ENCODE data around the gene ADGB.
A peak's percentile ranks its signal among the peaks of the same experiment; 100 is the strongest.

ADGB gene

DNA sequence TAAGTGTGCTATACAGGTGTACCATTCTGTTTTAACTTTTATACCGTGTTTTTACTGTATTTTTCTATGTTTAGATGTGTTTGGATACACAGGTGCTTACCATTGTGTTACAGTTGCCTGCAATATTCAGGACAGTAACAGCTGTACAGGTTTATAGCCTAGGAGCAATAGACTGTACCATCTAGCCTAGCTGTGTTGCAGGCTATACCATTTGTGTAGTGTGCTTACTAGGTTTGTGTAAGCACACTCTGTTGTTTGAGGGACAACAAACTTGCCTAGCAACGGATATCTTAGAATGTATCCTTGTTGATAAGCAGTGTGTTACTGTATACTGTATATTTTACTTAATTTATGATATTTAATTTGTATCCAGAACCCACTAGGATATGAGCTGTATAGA is 35.2 kb downstream of the ADGB start:
- no peak for DNase-seq (ENCODE audit: low read depth in 2 of 2)

GRCh38 chr6:146635165-146635564 is 36.4 kb downstream of the ADGB start:
- DNase-seq (ENCODE audit: low read depth in 2 of 2), result no peak

DNA sequence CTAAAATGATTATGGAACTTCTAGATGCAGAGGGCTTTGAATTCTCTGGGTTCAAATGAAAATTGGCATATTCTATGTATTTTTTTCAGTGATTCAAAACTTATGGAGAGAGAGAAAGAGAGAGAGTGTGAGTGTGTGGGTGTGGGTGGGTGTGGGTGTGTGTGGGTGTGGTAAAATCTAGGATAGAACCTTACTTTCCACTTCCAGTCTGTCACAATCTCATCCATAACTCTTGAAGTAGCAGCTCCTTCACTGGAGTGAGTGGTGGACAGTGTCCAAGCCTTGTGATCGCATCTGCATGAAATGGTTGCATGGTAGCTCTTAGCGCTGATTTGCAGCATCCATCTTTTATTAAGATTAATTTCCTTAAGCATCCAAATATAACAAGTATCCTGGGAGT is 37.7 kb downstream of the ADGB start:
- no peak for DNase-seq (ENCODE audit: low read depth in 2 of 2)

- no peak for DNase-seq (ENCODE audit: low read depth in 2 of 2)
Measured at GRCh38 chr6:146642921-146643320, 44.1 kb downstream of the ADGB start.

DNA sequence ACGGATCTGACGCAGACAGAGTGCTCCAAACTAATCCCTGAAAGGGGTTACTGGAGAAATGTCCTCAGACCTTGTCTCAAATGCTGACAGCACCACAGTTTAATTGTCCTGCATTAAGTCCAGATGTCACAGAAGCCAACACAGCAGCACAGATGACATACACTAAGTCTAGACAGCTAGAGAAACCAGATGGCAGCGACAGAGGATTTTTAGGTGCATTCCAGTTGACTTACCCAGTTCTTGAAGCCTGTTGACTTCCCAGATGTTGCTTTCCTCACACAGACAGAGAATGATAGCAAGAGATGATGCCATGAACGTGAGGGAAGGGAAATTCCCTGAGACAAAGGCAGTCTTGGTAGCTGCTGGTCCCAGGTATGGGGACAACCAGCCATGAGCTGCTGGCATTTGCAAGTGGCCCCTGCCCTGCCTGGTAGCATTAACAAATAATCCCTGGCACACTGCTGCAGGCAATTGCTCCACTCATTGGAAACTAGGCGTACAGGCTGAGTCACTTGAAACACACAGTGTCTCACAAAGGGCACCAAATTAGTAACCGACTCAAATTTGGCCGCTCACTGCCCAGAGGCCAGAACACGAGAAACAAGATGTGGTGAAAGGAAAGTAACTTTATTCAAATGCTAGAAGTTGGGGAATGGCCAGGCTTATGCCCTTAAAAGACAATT is 52.2 kb downstream of the ADGB start:
- no peak for DNase-seq (ENCODE audit: low read depth in 2 of 2)

DNA sequence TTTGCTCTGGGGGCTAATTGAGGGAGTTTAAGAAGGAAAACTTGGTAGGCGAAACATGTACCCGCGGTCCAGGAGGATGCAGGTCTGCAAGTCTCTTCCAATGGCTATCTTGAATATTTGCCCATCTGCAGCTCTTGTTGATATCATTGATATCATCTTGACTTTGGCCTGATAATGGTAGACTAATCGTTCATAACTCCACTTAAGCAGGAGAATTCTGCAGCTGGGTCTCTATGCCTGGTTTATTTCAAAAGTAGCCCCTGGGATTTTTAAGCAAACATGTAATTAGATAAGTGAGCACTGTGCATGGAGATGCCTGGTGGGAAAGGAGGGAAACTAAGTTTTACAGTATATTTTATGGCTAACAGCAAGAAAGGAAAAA is 52.7 kb downstream of the ADGB start:
- no peak for DNase-seq (ENCODE audit: low read depth in 2 of 2)

DNA sequence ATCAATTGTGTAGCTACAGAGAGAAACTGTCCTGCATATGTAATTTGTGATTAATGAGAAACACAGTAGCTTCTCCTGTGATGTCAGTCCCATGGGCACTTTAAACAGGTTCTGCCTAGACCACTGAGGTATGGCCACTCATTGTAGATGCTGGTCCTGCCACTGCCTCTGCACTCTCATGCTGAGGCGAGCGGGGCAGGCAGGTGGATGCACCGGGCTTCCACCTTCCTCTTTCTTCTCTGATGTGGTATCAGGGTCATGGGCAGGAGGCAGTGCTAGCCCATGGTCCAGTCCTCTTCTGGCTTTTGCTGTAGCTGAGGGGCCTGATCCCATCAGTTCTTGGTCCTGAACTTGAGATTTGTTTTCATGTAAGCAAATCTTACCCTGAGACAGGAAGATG is 58.7 kb downstream of the ADGB start:
- DNase-seq (ENCODE audit: low read depth in 2 of 2), result no peak

DNA sequence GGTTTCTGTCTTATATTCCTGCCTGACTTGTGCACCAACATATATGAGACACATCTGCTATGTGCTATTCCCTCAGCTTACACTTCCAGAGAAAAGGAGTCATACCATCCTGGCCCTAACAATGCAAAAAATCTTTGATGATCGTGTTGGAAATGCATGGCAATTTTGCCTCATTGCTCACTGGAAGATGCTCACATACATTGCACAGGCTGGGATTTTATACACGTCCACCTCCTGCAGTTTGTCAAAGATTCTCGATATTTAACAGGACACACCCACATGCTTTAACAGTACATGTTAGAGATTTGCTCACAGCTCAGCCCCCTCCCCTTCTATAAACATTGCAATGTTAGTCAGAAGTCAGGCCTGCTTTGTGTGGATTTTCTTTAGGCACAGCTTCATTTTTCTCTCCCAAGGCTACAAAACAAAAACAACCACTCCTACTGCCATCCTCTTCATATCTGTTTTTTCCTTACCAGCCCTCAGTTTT is 66.1 kb downstream of the ADGB start:
- DNase-seq (ENCODE audit: low read depth in 2 of 2), result no peak

- DNase-seq (ENCODE audit: low read depth in 2 of 2), result no peak
Measured at GRCh38 chr6:146666909-146667308, 68.1 kb downstream of the ADGB start.

GRCh38 chr6:146670161-146670560 is 71.4 kb downstream of the ADGB start:
- no peak for DNase-seq (ENCODE audit: low read depth in 2 of 2)

- no peak for DNase-seq (ENCODE audit: low read depth in 2 of 2)
Measured at GRCh38 chr6:146673069-146673468, 74.3 kb downstream of the ADGB start.

DNA sequence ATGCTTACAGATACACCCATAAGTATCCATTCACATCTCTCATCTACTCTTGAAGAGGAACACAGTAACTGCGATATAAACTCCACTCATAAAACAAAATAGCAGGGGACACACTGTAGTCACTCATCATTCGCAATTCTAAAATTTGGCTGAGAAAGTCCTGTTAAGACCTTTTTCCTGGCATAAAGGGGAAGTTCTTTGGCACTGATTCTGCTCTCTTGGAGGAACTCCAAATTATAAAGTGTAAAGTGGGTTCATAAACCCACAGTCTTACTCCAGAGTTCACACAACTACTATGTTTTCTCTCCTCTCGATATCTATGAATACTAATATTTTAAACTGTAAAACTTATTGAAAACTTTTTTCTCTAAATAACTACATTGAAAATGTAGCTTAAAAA is 80.6 kb downstream of the ADGB start:
- DNase-seq (ENCODE audit: low read depth in 2 of 2), result no peak

- DNase-seq (ENCODE audit: low read depth in 2 of 2), result no peak
Measured at GRCh38 chr6:146682919-146683318, 84.1 kb downstream of the ADGB start.

- DNase-seq (ENCODE audit: low read depth in 2 of 2), result no peak
Measured at GRCh38 chr6:146689806-146690205, 91.0 kb downstream of the ADGB start.

DNA sequence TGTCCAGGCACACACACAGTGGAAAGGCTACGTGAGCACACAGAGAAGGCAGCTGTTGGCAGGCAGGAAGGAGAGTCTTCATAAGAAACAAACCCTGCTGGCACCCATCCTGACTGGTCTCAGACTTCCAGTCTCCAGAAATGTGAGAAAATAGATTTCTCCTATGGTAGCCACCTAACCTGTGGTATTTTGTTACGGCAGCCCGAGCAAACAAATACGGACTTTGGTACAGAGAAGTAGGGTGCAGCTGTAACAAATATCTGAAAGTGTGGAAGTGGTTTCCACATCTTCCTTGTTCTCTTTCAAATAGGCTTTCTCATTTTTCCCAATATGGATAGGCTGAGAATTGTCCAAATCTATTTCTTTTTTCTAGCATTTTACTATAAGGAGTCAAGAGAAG is 94.6 kb downstream of the ADGB start:
- DNase-seq (ENCODE audit: low read depth in 2 of 2), result no peak

GRCh38 chr6:146697921-146698320 is 99.1 kb downstream of the ADGB start:
- no peak for DNase-seq (ENCODE audit: low read depth in 2 of 2)

GRCh38 chr6:146700078-146700686 is 101.4 kb downstream of the ADGB start:
- DNase-seq (ENCODE audit: low read depth in 2 of 2), result peak; percentile 3 to 11

- no peak for DNase-seq (ENCODE audit: low read depth in 2 of 2)
Measured at GRCh38 chr6:146701632-146702031, 102.9 kb downstream of the ADGB start.

- DNase-seq (ENCODE audit: low read depth in 2 of 2), result no peak
Measured at GRCh38 chr6:146709036-146709622, 110.4 kb downstream of the ADGB start.

DNA sequence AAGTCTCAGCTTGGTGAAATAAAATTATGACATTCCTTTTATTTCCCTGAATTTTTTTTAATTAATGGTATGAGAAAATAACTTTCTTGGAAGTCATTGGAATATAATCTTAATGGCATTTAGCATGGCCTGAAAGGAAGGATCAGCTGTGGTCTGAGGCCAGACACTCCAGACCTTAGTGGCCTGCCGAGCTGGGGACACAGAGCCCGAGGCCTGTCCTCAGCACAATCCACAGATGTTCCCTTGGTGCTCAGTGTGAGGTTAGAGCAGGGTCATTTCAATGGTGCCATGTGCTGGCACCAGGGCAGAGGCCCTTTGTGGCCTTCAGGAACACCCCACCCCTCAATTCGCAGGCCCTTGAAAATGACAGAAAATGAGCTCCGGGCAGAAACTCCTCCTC is 120.6 kb downstream of the ADGB start:
- no peak for DNase-seq (ENCODE audit: low read depth in 2 of 2)

DNA sequence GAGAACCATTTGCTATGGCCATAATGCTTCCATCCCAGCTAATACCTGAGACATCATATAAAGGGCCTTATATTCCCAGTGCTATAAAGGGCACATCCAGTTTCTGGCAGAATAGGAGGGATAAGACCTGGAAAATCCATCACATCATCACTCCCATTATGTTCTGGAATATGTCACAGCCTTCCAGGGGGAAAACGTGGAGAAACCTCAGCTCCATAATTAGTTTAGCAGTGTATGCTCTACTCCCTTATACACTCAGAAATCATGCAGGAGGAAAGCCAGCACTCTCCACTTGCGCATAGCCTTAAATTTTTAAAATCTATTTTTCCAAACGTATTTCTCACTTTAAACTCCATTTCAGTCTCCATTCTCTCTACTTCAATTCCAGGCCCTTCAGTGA is 140.9 kb downstream of the ADGB start:
- no peak for DNase-seq (ENCODE audit: low read depth in 2 of 2)

- no peak for DNase-seq (ENCODE audit: low read depth in 2 of 2)
Measured at GRCh38 chr6:146741609-146742008, 142.8 kb downstream of the ADGB start.

DNA sequence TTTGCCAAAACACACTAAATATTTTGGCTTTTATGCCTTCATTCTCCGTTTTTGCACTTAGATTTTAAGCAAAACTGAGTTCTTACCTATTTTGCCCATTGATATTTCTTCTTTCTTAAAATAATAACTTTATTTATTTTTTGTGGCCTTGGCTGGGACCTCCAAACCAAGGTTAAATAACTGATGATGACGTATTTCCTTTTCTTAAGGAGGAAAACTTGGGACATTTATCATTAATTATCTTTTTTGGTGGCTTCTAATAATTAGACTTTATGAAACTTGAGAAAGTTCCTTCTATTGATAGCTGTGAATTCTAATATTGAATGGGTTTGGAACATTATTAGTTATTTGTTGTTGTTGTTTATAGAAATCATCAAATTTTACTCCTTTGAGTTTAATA is 154.5 kb downstream of the ADGB start:
- no peak for DNase-seq (ENCODE audit: low read depth in 2 of 2)
